T-cell (primary cell): ENCODE measurements around the gene EIF4E2. TPM values are rescaled to one million over a fixed set of nuclear protein-coding genes. Genes with fewer than 3 reads are reported as not detected.

ENCODE experiments used
- ATAC-seq, 4 experiments: fragments of 200-7000 bp in 3 of 4; fragments of 150-1000 bp in 1 of 4; cut with Tn5 transposase; replicated peaks in 1 of 4; 1 replicate in 3 of 4; 2 replicates in 1 of 4; pipeline ENCODE4 v1.10.0; 2021; ENCODE audit warnings: moderate library complexity in 3 of 4, mild to moderate bottlenecking in 2 of 4, moderate number of reproducible peaks in 1 of 4
- CTCF ChIA-PET, 2 donors: fragments of 300-600 bp; sonication (Branson Sonifier 250); formaldehyde crosslinking; loops; one replicate each; lab custom pipeline; 2022; ENCODE audit warnings: antibody characterized with exemption in 2 of 2; lab: Charles Lee
- POLR2A ChIA-PET, 2 donors: fragments of 300-600 bp; sonication (Branson Sonifier 250); formaldehyde crosslinking; loops; one replicate each; lab custom pipeline; 2022; ENCODE audit warnings: antibody characterized with exemption in 2 of 2; lab: Charles Lee
- DNase-seq, 35 experiments: peaks; one replicate each; pipeline versions ENCODE4 v3.0.0 to v3.0.0-alpha.2; 2013 to 2023
- H3K27ac ChIP-seq: one replicate; pipeline ENCODE4 v1.5.1; 2013; ENCODE audit warnings: low read length
- H3K27me3 ChIP-seq, 2 experiments: replicated peaks in 1 of 2; 1 replicate in 1 of 2; 2 replicates in 1 of 2; pipeline versions ENCODE4 v1.6.1 to v1.7.0; 2013; ENCODE audit warnings: low read length in 1 of 2, mixed read lengths in 1 of 2; ENCODE audit not compliant: control insufficient read depth in 2 of 2, insufficient read depth in 2 of 2; ENCODE audit errors: extremely low read depth in 1 of 2
- H3K36me3 ChIP-seq, 2 donors: 1 replicate in 1 of 2; 2 replicates in 1 of 2; pipeline versions ENCODE4 v1.6.1 to v1.7.0; 2013; ENCODE audit warnings: low read length in 1 of 2; ENCODE audit not compliant: control insufficient read depth in 2 of 2, insufficient read depth in 1 of 2; ENCODE audit errors: extremely low read depth in 1 of 2
- H3K4me1 ChIP-seq, 2 experiments: 1 replicate in 1 of 2; 2 replicates in 1 of 2; pipeline versions ENCODE4 v1.6.1 to v1.7.0; 2013; ENCODE audit warnings: low read length in 2 of 2, mixed read lengths in 1 of 2; ENCODE audit not compliant: insufficient read depth in 2 of 2, control insufficient read depth in 1 of 2; ENCODE audit errors: extremely low read depth in 1 of 2
- H3K4me3 ChIP-seq, 2 donors: 1 replicate in 1 of 2; 2 replicates in 1 of 2; pipeline versions ENCODE4 v1.5.1 to v1.7.0; 2013; ENCODE audit warnings: mild to moderate bottlenecking in 2 of 2, low read length in 1 of 2, moderate library complexity in 1 of 2; ENCODE audit not compliant: control insufficient read depth in 1 of 2; ENCODE audit errors: extremely low read depth in 1 of 2
- H3K9me3 ChIP-seq: 2 replicates; pipeline ENCODE4 v1.7.0; 2013
- H3K27ac Mint-ChIP-seq, 2 donors: one replicate each; pipeline ENCODE4 v1.8.0; 2020 to 2021; ENCODE audit warnings: mild to moderate bottlenecking in 2 of 2, mixed read lengths in 2 of 2
- H3K27me3 Mint-ChIP-seq, 2 donors: one replicate each; pipeline ENCODE4 v1.8.0; 2021 to 2022; ENCODE audit warnings: mixed read lengths in 2 of 2
- H3K36me3 Mint-ChIP-seq: one replicate; pipeline ENCODE4 v1.8.0; 2021; ENCODE audit warnings: mixed read lengths
- H3K4me1 Mint-ChIP-seq, 3 donors: one replicate each; pipeline ENCODE4 v1.8.0; 2020 to 2022; ENCODE audit warnings: mixed read lengths in 3 of 3, mild to moderate bottlenecking in 1 of 3
- H3K4me3 Mint-ChIP-seq, 3 donors: one replicate each; pipeline ENCODE4 v1.8.0; 2020 to 2022; ENCODE audit warnings: mild to moderate bottlenecking in 3 of 3, mixed read lengths in 3 of 3, moderate library complexity in 3 of 3
- H3K9me3 Mint-ChIP-seq, 3 donors: one replicate each; pipeline ENCODE4 v1.8.0; 2020 to 2022; ENCODE audit warnings: mixed read lengths in 3 of 3
- WGBS: methylation state at CpG from one replicate; pipeline ENCODE4 v1.1.5; 2013; ENCODE audit warnings: missing lambda C conversion rate; ENCODE audit not compliant: insufficient coverage; 5-methylcytosine and 5-hydroxymethylcytosine counted together
- total RNA-seq, 35 experiments: library from RNA in 6 of 35; stranded (reverse) in 6 of 35; fragments of 120-200 nt in 1 of 35; gene quantifications; one replicate each; pipeline versions ENCODE4 v1.2.1 to v1.2.4 and lab custom pipeline; 2013 to 2026

The EIF4E2 gene
- total RNA-seq, 5 donors from 2014 or later (not counting 1 experiment from before 2014, with no cell fraction given), result 49.5 to 60.9 (median 55.3) TPM

DNA sequence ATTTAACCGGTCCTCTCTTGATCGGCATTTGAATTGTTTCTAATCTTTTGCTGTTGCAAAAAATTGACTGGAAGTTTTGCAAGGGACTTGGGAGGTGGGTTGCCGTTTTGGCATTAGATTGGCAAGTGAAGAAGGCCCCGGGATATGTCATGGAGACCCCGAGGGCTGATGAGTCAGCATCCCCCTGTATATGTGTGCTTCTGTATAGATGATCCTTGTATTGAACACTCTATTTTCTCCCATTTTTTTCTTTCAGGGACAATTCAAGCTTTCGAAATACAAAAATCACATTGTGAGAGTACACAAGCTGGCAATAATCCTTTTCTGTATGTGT is 30.1 kb downstream of the EIF4E2 start:
- Mint-ChIP-seq H3K4me1 (no peaks in the 10 kb centered on the region), H3K36me3 (peaks cover 71% of the 10 kb centered on the region), H3K27me3 (no peaks in the 10 kb centered on the region), H3K4me3 (no peak overlapping the region), H3K9me3 (peaks cover 0 to 3% (median 0%) of the 10 kb centered on the region in 3 donors), H3K27ac (no peak overlapping the region)
- DNase-seq, result no peak
- 100% methylated on average over 3 of the region's 6 CpGs for WGBS
- Histone ChIP-seq H3K4me1 (no peaks in the 10 kb centered on the region), H3K9me3 (no peaks in the 10 kb centered on the region), H3K36me3 (peaks cover 12 to 48% of the 10 kb centered on the region in 2 donors), H3K4me3 (no peak overlapping the region), H3K27ac (no peak overlapping the region), H3K27me3 (no peaks in the 10 kb centered on the region)
- ATAC-seq, result no peak
- ChIA-PET CTCF (interaction anchor here in 1 of 2 donors (0.5 kb wide), 1 partner anchor 26 kb away, joined by 5 read pairs; no protein-coding TSS in a partner anchor), POLR2A (no interaction called here)

DNA sequence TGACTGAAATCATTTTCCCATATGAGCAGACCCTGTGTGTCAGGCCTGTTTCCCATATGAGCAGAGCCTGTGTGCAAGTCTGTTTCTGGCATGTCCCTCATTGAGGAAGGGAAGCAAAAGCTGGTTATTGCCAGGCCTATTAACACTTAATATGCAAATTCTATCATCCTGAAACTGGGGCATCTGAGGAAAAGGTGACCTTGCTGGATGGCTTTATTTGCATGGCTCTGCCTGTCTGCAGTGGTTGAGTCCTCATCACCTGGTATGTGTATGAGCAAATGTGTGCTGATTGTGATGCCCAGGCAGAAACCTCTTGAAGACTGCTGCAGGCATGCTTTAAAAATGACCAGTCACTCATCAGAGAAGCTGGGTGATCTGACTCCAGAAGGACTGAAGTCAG is 31.2 kb downstream of the EIF4E2 start:
- POLR2A ChIA-PET, result no interaction called here
- H3K27me3 Mint-ChIP-seq, result no peaks in the 10 kb centered on the region
- H3K4me3 ChIP-seq, result no peak overlapping the region
- H3K4me1 ChIP-seq, result no peaks in the 10 kb centered on the region
- H3K27ac Mint-ChIP-seq, result no peak overlapping the region
- H3K36me3 Mint-ChIP-seq, result peaks cover 65% of the 10 kb centered on the region
- ATAC-seq (no peak), DNase-seq (no peak)
- H3K9me3 ChIP-seq, result no peaks in the 10 kb centered on the region
- H3K36me3 ChIP-seq, result peaks cover 12 to 47% of the 10 kb centered on the region in 2 donors
- H3K27ac ChIP-seq, result no peak overlapping the region
- peaks cover 0 to 3% (median 0%) of the 10 kb centered on the region in 3 donors for H3K9me3 Mint-ChIP-seq
- H3K4me1 Mint-ChIP-seq, result no peaks in the 10 kb centered on the region
- no peak overlapping the region for H3K4me3 Mint-ChIP-seq
- no peaks in the 10 kb centered on the region for H3K27me3 ChIP-seq
- CTCF ChIA-PET, result no interaction called here

DNA sequence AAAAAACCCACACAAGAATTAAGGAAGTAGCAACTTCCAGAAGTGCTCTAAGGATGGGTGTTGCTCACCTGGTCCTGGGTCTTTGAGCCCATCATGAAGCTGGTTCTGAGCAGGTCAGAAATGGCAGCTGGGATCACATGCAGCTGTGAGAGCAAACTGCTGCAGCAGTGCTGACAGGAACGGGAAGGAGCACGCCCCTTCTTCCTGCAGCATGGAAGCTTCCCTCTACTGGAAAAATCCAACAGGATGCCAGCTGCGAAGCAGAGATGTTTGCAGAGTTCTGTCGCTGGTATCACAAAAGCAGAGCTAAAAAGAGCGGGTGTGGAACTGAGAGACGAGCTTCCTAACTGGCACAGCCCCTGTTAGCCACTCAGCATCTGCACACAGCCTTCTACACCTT is 33.7 kb downstream of the EIF4E2 start:
- Mint-ChIP-seq H3K9me3 (peaks cover 0 to 3% (median 0%) of the 10 kb centered on the region in 3 donors), H3K36me3 (peaks cover 53% of the 10 kb centered on the region), H3K4me1 (no peaks in the 10 kb centered on the region), H3K27ac (no peak overlapping the region), H3K4me3 (no peak overlapping the region), H3K27me3 (no peaks in the 10 kb centered on the region)
- CTCF ChIA-PET, result no interaction called here
- DNase-seq, result no peak
- Histone ChIP-seq H3K9me3 (no peaks in the 10 kb centered on the region), H3K4me3 (no peak overlapping the region), H3K4me1 (no peaks in the 10 kb centered on the region), H3K36me3 (peaks cover 12 to 33% of the 10 kb centered on the region in 2 donors), H3K27ac (no peak overlapping the region), H3K27me3 (no peaks in the 10 kb centered on the region)
- 100% methylated on average over 3 of the region's 6 CpGs for WGBS
- ATAC-seq, result no peak
- POLR2A ChIA-PET, result no interaction called here

DNA sequence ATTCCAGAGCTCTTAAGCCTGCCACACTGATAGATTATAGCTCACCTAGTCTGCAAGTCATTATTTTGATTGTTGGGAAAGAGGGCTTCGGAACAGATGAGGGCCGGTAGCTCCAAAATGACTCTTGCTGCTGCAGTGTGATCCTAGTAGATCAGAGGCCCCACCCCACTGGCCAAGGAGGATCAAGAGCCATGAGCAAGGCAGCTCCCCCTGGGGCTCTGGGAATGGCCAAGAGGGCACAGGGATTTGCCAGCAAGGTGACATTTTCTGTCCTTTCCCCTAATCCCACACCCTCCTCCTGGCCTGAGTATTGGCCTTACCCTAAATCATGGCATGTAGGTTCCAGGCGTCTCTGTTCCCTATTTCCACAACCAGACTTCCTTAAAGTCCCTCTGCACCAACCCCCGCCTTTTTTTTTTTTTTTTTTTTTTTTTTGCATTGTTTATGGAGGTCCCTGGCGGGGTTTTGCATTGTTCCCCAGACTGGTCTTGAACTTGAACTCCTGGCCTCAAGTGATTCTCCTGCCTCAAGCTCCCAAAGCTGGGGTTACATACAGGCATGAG is 36.5 kb downstream of the EIF4E2 start:
- no peaks in the 10 kb centered on the region for H3K4me1 Mint-ChIP-seq
- no peak overlapping the region for H3K4me3 Mint-ChIP-seq
- 93% methylated on average over 3 of the region's 5 CpGs for WGBS
- no peaks in the 10 kb centered on the region for H3K27me3 ChIP-seq
- no peak overlapping the region for H3K4me3 ChIP-seq
- no peak for ATAC-seq
- peaks cover 0 to 3% (median 0%) of the 10 kb centered on the region in 3 donors for H3K9me3 Mint-ChIP-seq
- no peaks in the 10 kb centered on the region for H3K27me3 Mint-ChIP-seq
- H3K4me1 ChIP-seq, result no peaks in the 10 kb centered on the region
- CTCF ChIA-PET, result interaction anchor here in 1 of 2 donors (0.7 kb wide), 1 partner anchor 319 kb away, joined by 8 read pairs; no protein-coding TSS in a partner anchor
- H3K36me3 ChIP-seq, result peaks cover 7 to 18% of the 10 kb centered on the region in 2 donors
- DNase-seq, result no peak
- POLR2A ChIA-PET, result no interaction called here
- peaks cover 32% of the 10 kb centered on the region for H3K36me3 Mint-ChIP-seq
- no peak overlapping the region for H3K27ac ChIP-seq
- no peaks in the 10 kb centered on the region for H3K9me3 ChIP-seq
- no peak overlapping the region for H3K27ac Mint-ChIP-seq

DNA sequence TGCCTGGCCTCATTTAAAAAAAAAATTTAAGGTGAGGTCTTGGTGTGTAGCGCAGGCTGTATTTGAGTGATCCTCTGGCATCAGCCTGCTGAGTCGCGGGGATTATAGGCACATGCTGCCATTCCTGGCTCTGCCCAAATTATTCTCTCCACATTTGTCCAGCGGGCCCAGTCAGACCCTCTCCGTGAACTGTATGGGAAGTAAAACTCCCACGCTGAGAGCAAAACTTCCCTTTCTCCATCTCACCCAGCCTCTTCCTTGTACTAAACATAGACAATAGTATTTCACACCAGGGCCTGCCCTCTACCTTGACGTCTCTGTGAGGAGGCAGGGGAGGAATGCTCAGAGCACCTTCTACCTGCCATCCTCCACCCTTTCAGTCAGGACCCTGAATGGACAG is 37.0 kb downstream of the EIF4E2 start:
- Histone ChIP-seq H3K9me3 (no peaks in the 10 kb centered on the region), H3K4me1 (no peaks in the 10 kb centered on the region), H3K27me3 (no peaks in the 10 kb centered on the region), H3K4me3 (no peak overlapping the region), H3K36me3 (peaks cover 3 to 13% of the 10 kb centered on the region in 2 donors), H3K27ac (no peak overlapping the region)
- Mint-ChIP-seq H3K4me1 (no peaks in the 10 kb centered on the region), H3K36me3 (peaks cover 27% of the 10 kb centered on the region), H3K27ac (no peak overlapping the region), H3K9me3 (peaks cover 0 to 3% (median 0%) of the 10 kb centered on the region in 3 donors), H3K27me3 (no peaks in the 10 kb centered on the region), H3K4me3 (no peak overlapping the region)
- no peak for ATAC-seq
- no peak for DNase-seq
- ChIA-PET POLR2A (no interaction called here), CTCF (no interaction called here)
- 82% methylated on average over 4 of the region's 7 CpGs for WGBS

DNA sequence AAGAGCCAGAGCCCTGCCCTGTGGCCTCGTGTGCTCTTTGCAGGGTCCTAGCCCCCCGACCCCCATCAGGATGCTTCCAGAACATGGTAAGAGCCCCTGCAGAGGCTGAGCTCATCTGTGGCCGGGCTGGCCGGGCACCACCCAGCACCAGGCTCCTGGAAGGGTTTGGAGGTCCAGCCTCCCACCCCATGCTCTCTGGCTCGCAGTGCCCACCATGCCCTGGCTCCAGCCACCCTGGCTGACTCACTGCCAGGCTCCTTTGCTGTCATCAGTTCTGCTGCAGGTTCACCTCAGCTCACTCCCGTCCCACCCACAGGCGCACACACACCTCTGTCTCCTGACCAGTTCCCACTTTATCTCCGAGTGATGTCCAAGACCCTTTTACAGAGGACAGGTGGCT is 37.5 kb downstream of the EIF4E2 start:
- peaks cover 22% of the 10 kb centered on the region for H3K36me3 Mint-ChIP-seq
- POLR2A ChIA-PET, result no interaction called here
- 77% methylated on average over 7 of the region's 8 CpGs for WGBS
- Histone ChIP-seq H3K4me3 (no peak overlapping the region), H3K27me3 (no peaks in the 10 kb centered on the region), H3K36me3 (peaks cover 0 to 9% of the 10 kb centered on the region in 2 donors), H3K4me1 (no peaks in the 10 kb centered on the region), H3K9me3 (no peaks in the 10 kb centered on the region), H3K27ac (no peak overlapping the region)
- CTCF ChIA-PET, result no interaction called here
- peaks cover 0 to 3% (median 0%) of the 10 kb centered on the region in 3 donors for H3K9me3 Mint-ChIP-seq
- H3K27me3 Mint-ChIP-seq, result no peaks in the 10 kb centered on the region
- H3K4me1 Mint-ChIP-seq, result no peaks in the 10 kb centered on the region
- H3K27ac Mint-ChIP-seq, result no peak overlapping the region
- DNase-seq, result no peak
- H3K4me3 Mint-ChIP-seq, result no peak overlapping the region
- no peak for ATAC-seq
